ENCODE measurements around the gene OSBP2.

The OSBP2 gene

GRCh38 chr22:30777587-30777986 lies 82.9 kb downstream of the OSBP2 start:
- no peak for FAIRE-seq
- TF ChIP-seq POLR2A (IDR thresholded peaks at IDR 0.05; ENCODE audit: low read depth, low read length) = no peak
- DNase-seq (ENCODE audit: insufficient read length, low spot score) = no peak

- DNase-seq (ENCODE audit: insufficient read length, low spot score) (no peak), FAIRE-seq (no peak)
- TF ChIP-seq POLR2A (IDR thresholded peaks at IDR 0.05; ENCODE audit: low read depth, low read length) = no peak
These were observed 83.6 kb downstream of the OSBP2 start for GRCh38 chr22:30778261-30778660.

GRCh38 chr22:30780026-30780425 lies 85.4 kb downstream of the OSBP2 start:
- FAIRE-seq (no peak), DNase-seq (ENCODE audit: insufficient read length, low spot score) (no peak)
- TF ChIP-seq POLR2A (IDR thresholded peaks at IDR 0.05; ENCODE audit: low read depth, low read length) = no peak

- DNase-seq (ENCODE audit: insufficient read length, low spot score) = peak; percentile 46
- FAIRE-seq = no peak
- TF ChIP-seq POLR2A (IDR thresholded peaks at IDR 0.05; ENCODE audit: low read depth, low read length) = no peak
These were observed 86.7 kb downstream of the OSBP2 start for GRCh38 chr22:30781271-30781875.

DNA sequence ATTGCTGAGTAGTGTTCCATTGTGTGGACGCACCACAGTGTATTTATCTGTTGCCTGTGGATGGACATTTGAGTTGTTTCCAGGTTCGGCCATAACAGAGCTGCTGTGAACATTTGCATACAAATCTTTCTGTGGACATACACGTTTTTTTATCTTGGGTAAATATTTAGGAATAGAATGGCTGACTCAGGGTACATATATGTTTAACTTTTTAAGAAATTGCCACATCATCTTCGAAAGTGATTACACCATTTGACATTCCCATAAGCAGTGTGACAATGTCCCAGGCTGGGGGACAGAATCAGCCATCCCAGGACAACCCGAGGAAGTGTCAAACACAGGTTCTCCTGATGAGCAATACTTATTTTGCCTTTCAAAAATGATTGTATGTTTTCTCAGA lies 87.9 kb downstream of the OSBP2 start:
- no peak for TF ChIP-seq POLR2A (IDR thresholded peaks at IDR 0.05; ENCODE audit: low read depth, low read length)
- FAIRE-seq (no peak), DNase-seq (ENCODE audit: insufficient read length, low spot score) (no peak)

DNA sequence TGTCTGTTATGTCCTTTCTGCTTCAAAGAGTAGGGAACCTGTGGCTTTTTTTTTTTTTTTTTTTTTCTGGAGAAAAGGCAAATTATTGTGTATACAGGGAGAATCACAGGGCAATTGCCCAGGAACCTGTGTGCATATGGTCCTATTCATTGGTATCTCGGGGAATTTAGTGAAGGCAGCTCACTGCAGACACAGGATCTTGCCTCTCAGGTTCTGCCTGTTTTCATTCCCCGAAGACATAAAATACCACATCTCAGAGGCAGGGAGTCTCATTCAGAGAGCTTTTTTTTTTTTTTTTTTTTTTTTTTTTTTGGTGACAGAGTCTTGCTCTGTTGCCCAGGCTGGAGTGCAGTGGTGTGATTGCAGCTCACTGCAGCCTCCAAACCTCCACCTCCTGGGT lies 88.3 kb downstream of the OSBP2 start:
- DNase-seq (ENCODE audit: insufficient read length, low spot score) (no peak), FAIRE-seq (no peak)
- TF ChIP-seq POLR2A (IDR thresholded peaks at IDR 0.05; ENCODE audit: low read depth, low read length) = no peak

DNA sequence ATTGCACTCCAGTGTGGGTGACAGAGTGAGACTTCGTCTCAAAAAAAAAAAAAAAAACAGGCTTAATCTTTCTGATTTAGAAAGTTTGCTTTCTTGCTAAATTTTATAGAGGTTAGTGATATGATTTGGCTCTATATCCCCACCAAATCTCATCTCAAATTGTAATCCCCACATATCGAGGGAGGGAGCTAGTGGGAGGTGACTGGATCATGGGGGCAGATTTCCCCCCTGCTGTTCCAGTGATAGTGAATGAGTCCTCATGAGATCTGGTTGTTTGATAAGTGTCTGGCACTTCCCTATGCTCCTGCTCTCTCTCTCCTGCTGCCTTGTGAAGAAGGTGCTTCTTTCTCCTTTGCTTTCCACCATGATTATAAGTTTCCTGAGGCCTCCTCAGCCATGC lies 90.9 kb downstream of the OSBP2 start:
- DNase-seq (ENCODE audit: insufficient read length, low spot score) (no peak), FAIRE-seq (no peak)
- no peak for TF ChIP-seq POLR2A (IDR thresholded peaks at IDR 0.05; ENCODE audit: low read depth, low read length)

- FAIRE-seq (no peak), DNase-seq (ENCODE audit: insufficient read length, low spot score) (no peak)
- TF ChIP-seq POLR2A (IDR thresholded peaks at IDR 0.05; ENCODE audit: low read depth, low read length) = no peak
These were observed 95.7 kb downstream of the OSBP2 start for GRCh38 chr22:30790366-30790765.

DNA sequence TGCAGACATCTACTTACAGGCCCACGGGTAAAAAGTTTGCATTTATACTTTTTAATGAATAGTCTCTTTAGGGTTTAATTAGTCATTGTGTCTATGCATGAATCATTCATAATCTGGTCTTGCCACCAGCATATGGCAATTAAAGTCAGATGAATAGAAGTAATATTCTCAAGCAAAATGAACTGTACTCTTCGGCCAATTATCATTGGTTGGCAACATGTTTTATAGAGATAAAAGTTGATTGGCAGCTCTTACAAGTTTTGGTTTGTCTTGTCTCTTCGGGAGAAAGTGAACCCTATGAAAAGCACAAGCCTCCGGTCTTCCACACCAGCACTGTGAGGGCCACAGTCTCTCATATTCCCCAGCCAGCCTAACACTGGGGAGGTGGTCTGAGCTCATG lies 97.8 kb downstream of the OSBP2 start:
- no peak for TF ChIP-seq POLR2A (IDR thresholded peaks at IDR 0.05; ENCODE audit: low read depth, low read length)
- FAIRE-seq (no peak), DNase-seq (ENCODE audit: insufficient read length, low spot score) (no peak)

DNA sequence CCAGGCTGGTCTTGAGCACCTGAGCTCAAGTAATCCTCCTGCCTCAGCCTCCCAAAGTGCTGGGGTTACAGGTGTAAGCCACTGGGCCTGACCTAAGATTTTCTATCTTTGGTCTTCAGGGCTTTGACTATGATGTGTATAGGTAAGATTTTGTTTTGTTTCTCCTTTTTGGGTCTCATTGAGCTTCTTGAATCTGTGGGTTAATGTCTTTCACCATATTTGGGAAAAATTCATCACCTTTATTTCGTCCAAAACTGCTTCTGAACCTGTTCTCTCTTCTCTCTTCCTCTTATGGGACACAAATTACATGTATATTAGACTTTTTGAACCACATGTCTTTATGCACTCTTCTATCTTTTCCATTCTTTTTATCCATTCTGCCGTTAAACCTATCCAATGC lies 100.4 kb downstream of the OSBP2 start:
- FAIRE-seq (no peak), DNase-seq (ENCODE audit: insufficient read length, low spot score) (no peak)
- TF ChIP-seq POLR2A (IDR thresholded peaks at IDR 0.05; ENCODE audit: low read depth, low read length) = no peak

DNA sequence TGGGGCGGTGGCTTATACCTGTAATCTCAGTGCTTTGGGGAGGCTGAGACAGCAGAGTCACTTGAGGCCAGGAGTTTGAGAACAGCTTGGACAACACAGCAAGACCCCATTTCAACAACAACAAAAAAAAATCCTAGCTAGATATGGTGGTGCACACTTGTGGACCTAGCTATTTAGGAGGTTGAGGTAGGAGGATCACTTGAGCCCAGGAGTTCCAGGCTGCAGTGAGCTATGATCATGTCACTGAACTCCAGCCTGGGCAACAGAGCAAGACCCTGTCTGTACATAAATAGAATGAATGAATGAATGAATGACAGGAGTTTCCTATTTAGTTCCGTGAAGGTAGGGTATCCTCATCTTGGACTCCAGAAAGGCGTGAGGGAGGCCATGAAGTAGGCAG lies 107.0 kb downstream of the OSBP2 start:
- DNase-seq (ENCODE audit: insufficient read length, low spot score) (no peak), FAIRE-seq (no peak)
- TF ChIP-seq POLR2A (IDR thresholded peaks at IDR 0.05; ENCODE audit: low read depth, low read length) = no peak

DNA sequence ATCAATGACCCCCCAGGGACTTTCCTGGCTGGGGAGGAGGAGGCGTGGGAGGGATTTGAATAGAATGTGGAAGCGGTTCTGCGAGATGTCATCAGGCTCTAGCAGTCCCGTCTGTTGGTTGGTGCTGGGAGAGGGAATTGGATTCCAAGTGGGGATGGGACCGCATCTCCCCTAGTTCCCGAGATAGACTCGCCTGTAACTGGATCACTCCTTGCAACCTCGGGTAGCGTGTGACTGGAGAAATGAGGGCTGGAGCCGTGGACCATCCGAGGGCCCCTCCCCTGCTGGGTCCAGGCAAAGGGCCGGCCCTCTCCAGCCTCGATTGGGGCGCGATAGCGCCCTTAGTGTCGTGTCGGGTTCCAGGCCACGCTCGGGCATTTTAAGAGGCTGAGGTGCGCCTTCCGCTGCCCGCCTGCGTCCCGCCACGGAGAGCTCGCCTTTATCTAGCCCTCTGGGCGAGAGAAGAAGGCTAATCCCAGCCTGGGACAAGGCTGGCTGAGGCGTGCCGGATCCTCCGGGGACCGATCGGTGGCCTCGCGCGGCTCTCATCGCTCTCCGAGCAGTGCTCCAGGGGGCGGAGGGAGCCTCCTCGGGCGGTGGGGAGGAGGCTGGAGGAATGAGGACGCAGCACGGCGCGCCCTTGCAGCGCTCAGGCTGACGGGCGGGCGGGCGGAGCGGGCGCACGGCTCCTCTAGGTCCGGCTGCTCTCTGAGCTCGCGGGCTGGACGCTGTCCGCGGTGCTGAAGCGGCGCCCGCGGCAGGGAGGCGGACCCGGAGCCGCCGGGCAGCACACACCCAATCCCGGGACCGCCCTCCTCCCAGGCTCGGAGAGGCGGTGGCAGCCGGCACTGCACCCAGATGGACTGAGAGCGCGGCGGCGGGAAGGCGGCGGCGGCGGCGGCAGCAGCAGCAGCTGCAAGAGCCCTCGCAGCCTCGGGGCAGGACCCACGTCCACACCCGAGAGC lies 107.8 kb downstream of the OSBP2 start:
- TF ChIP-seq POLR2A (IDR thresholded peaks at IDR 0.05; ENCODE audit: low read depth, low read length) = no peak
- DNase-seq (ENCODE audit: insufficient read length, low spot score) = peak; percentile 74
- no peak for FAIRE-seq

DNA sequence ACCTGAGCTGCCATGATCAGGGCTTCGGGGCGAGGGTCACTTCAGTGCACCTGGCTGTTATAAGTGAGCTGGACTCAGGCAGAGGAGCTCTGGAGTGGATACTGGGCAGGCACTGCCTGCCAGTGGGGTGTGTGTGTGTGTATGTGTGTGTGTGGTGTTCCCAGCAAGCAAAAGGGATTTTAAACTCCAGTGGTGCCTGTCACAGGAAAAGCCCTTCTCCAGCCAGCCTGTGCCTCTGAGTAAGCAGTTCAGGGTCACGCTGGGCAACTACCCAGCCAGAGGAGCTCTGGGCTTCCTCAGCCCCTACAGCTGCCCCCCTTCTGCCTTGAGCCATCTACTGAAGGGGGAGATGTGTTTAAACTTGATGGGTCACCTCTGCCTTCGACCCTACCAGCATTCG lies 109.0 kb downstream of the OSBP2 start:
- no peak for TF ChIP-seq POLR2A (IDR thresholded peaks at IDR 0.05; ENCODE audit: low read depth, low read length)
- DNase-seq (ENCODE audit: insufficient read length, low spot score) (no peak), FAIRE-seq (no peak)

- DNase-seq (ENCODE audit: insufficient read length, low spot score) (no peak), FAIRE-seq (no peak)
- TF ChIP-seq POLR2A (IDR thresholded peaks at IDR 0.05; ENCODE audit: low read depth, low read length) = no peak
These were observed 110.0 kb downstream of the OSBP2 start for GRCh38 chr22:30804626-30805025.

DNA sequence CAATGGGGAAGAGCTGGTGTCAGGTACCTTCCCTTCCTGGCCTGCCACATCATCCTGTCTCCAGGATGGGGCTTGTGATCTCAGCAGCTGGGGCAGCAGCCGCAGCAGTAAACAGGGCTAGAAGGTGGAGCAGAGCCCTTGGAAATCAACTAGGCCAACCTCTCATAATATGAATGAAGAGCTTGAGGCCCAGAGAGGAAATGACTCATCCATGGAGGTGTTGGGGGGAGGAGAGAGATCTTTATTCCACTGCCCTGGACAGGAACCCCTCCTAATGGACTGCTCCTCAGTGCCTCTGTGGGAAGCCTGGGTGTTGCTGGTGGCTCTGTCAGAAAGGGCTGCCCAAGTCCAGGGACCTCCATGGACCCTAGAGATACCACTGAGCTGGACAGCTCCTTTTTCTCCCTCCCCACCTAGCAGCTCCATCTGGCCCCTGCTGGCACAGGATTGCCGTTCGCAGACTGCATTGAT lies 111.8 kb downstream of the OSBP2 start:
- no peak for TF ChIP-seq POLR2A (IDR thresholded peaks at IDR 0.05; ENCODE audit: low read depth, low read length)
- no peak for FAIRE-seq
- DNase-seq (ENCODE audit: insufficient read length, low spot score) = peak; percentile 44
